Lower lobe of right lung (tissue), 2 donors: ENCODE results near the gene CD93. TPM values are rescaled to one million over a fixed set of nuclear protein-coding genes. Genes with fewer than 3 reads are reported as not detected.

Experiments used
- ATAC-seq, 2 donors: fragments of 200-7000 bp; cut with Tn5 transposase; one replicate each; pipeline ENCODE4 v1.9.1; 2020 to 2022; ENCODE audit warnings: mild to moderate bottlenecking in 2 of 2, moderate library complexity in 2 of 2
- DNase-seq: peaks from one replicate; pipeline ENCODE4 v3.0.0-alpha.2; 2020
- H3K27ac ChIP-seq: fragments of 200-600 bp; one replicate; pipeline ENCODE4 v1.8.0; 2022
- H3K27me3 ChIP-seq: fragments of 200-600 bp; one replicate; pipeline ENCODE4 v1.8.0; 2022; ENCODE audit warnings: low read depth
- H3K36me3 ChIP-seq: fragments of 200-600 bp; one replicate; pipeline ENCODE4 v1.8.0; 2022; ENCODE audit warnings: mild to moderate bottlenecking
- H3K4me1 ChIP-seq: fragments of 200-600 bp; one replicate; pipeline ENCODE4 v1.8.0; 2022
- H3K4me3 ChIP-seq: fragments of 200-600 bp; one replicate; pipeline ENCODE4 v1.8.0; 2022; ENCODE audit warnings: mild to moderate bottlenecking
- H3K9me3 ChIP-seq: fragments of 200-600 bp; one replicate; pipeline ENCODE4 v1.8.0; 2022
- CTCF ChIP-seq: fragments of 200-600 bp; IDR thresholded peaks from one replicate; pipeline ENCODE4 v1.8.0; 2022; ENCODE audit warnings: antibody characterized with exemption, mild to moderate bottlenecking
- intact Hi-C: fragments of 100-400 bp; cut with DNase I; formaldehyde crosslinking; loops from one replicate; pipeline ENCODE4 v1.11.0; 2022
- total RNA-seq: library from RNA; stranded (reverse); fragmentation: NEBNext Ultra II Directional; extraction: Animal tissue kit (Norgen Biotek cat#: 25700); gene quantifications from one replicate; pipeline ENCODE4 v1.2.1, GENCODE V29; 2021
- donor health status: DM: no; HTN: yes; CAD: no; lungs with severe emphysema.

The CD93 gene
- total RNA-seq, 1 donor from 2014 or later, result 99.7 TPM

GRCh38 chr20:23096097-23096496 is 10.0 kb upstream of the CD93 start:
- intact Hi-C loops, result no loop called here
- H3K4me1 ChIP-seq, result peaks cover 12% of the 10 kb centered on the region
- DNase-seq (no peak), ATAC-seq (no peak)
- peaks cover 2% of the 10 kb centered on the region for H3K27me3 ChIP-seq
- no peaks in the 10 kb centered on the region for H3K36me3 ChIP-seq
- no peak for TF ChIP-seq CTCF
- H3K27ac ChIP-seq, result no peak overlapping the region
- H3K9me3 ChIP-seq, result no peaks in the 10 kb centered on the region
- H3K4me3 ChIP-seq, result no peak overlapping the region

GRCh38 chr20:23095499-23095898 is 9.4 kb upstream of the CD93 start:
- ATAC-seq (no peak), DNase-seq (peak; percentile 63)
- peaks cover 12% of the 10 kb centered on the region for H3K4me1 ChIP-seq
- intact Hi-C loops, result no loop called here
- peaks cover 2% of the 10 kb centered on the region for H3K27me3 ChIP-seq
- H3K4me3 ChIP-seq, result no peak overlapping the region
- H3K9me3 ChIP-seq, result no peaks in the 10 kb centered on the region
- H3K36me3 ChIP-seq, result no peaks in the 10 kb centered on the region
- no peak for TF ChIP-seq CTCF
- no peak overlapping the region for H3K27ac ChIP-seq

- DNase-seq, result no peak
- H3K4me3 ChIP-seq, result no peak overlapping the region
- no peak overlapping the region for H3K27ac ChIP-seq
- TF ChIP-seq CTCF, result no peak
- intact Hi-C loops, result no loop called here
- peaks cover 12% of the 10 kb centered on the region for H3K4me1 ChIP-seq
- peak in 1 of 2 donors; percentile 25 for ATAC-seq
- peaks cover 2% of the 10 kb centered on the region for H3K27me3 ChIP-seq
- no peaks in the 10 kb centered on the region for H3K36me3 ChIP-seq
- H3K9me3 ChIP-seq, result no peaks in the 10 kb centered on the region
These were observed 8.8 kb upstream of the CD93 start for GRCh38 chr20:23094927-23095326.

- Histone ChIP-seq H3K9me3 (no peaks in the 10 kb centered on the region), H3K27ac (no peak overlapping the region), H3K4me3 (no peak overlapping the region), H3K4me1 (peaks cover 12% of the 10 kb centered on the region), H3K36me3 (no peaks in the 10 kb centered on the region), H3K27me3 (peaks cover 2% of the 10 kb centered on the region)
- intact Hi-C loops, result no loop called here
- ATAC-seq, result no peak
- no peak for TF ChIP-seq CTCF
- no peak for DNase-seq
These were observed 8.2 kb upstream of the CD93 start for GRCh38 chr20:23094213-23094896.

- intact Hi-C loops, result no loop called here
- H3K27me3 ChIP-seq, result peaks cover 2% of the 10 kb centered on the region
- H3K4me3 ChIP-seq, result no peak overlapping the region
- no peaks in the 10 kb centered on the region for H3K9me3 ChIP-seq
- no peak for ATAC-seq
- H3K36me3 ChIP-seq, result no peaks in the 10 kb centered on the region
- H3K4me1 ChIP-seq, result peaks cover 12% of the 10 kb centered on the region
- DNase-seq, result no peak
- no peak overlapping the region for H3K27ac ChIP-seq
- TF ChIP-seq CTCF, result no peak
These were observed 7.5 kb upstream of the CD93 start for GRCh38 chr20:23093613-23094012.
